Mammary epithelial cell (primary cell): Measurements from ENCODE around the gene SLCO4A1.

Source experiments
- CTCF ChIP-seq, 2 donors: IDR thresholded peaks in 1 of 2; conservative IDR thresholded peaks in 1 of 2; 2 replicates each; pipeline ENCODE4 v1.5.1; 2011 to 2012; ENCODE audit warnings: inconsistent platforms in 2 of 2, low read length in 2 of 2, mild to moderate bottlenecking in 2 of 2, control low read depth in 1 of 2, low read depth in 1 of 2; ENCODE audit not compliant: insufficient read depth in 1 of 2; ENCODE audit errors: extremely low read depth in 1 of 2
- EZH2 ChIP-seq: IDR thresholded peaks from 2 replicates; pipeline ENCODE4 v1.6.1; 2012; ENCODE audit warnings: low read length, inconsistent platforms, borderline replicate concordance

- TF ChIP-seq CTCF (conservative IDR thresholded peaks at IDR 0.05 in 1 of 2, IDR thresholded peaks at IDR 0.05 in 1 of 2; ENCODE audit: extremely low read depth in 1 of 2, insufficient read depth in 1 of 2, low read depth in 1 of 2, low read length in 2 of 2) (no peak), EZH2 (no peak)
Measured at GRCh38 chr20:62604796-62605195, 37.5 kb upstream of the SLCO4A1 start.
